GM13977 (cell line): ENCODE measurements around the gene NELL1.

ENCODE experiments used
- DNase-seq: peaks from one replicate; pipeline ENCODE4 v3.0.0; 2012; ENCODE audit warnings: low spot score
- in situ Hi-C: fragments of 300-500 bp; cut with MboI; formaldehyde crosslinking; loops from one replicate; pipeline ENCODE4 v1.12.0; 2022; ENCODE audit warnings: low sequenced_read_pairs, low pct_unique_long_range_greater_than_20kb, mixed read lengths, inconsistent platforms; ENCODE audit not compliant: unreplicated experiment
- TF ChIP-seq, protein P1 (sequence below): IDR thresholded peaks from 2 replicates; pipeline ENCODE4 v1.5.1; 2012; ENCODE audit warnings: mild to moderate bottlenecking, control low read depth; ENCODE audit not compliant: insufficient read depth; ENCODE audit errors: extremely low read depth, missing control alignments

The NELL1 gene

DNA sequence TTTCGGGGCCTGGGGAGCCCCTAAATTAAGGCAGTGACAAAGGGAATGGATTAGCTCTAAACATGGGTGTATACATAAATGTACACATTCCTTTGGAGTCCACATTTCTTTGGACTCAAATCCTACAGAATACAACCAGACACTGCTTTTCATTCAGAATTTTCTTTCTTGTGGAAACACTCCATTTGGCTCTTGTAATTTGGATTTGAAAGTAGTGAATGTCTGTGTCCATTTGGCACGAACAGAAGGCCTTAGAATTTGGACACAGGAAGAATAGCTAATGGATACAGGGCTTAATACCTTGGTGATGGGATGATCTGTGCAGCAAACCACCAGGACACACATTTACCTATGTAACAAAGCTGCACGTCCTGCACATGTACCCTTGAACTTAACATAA is 399.5 kb downstream of the NELL1 start:
- TF ChIP-seq, protein P1, sequence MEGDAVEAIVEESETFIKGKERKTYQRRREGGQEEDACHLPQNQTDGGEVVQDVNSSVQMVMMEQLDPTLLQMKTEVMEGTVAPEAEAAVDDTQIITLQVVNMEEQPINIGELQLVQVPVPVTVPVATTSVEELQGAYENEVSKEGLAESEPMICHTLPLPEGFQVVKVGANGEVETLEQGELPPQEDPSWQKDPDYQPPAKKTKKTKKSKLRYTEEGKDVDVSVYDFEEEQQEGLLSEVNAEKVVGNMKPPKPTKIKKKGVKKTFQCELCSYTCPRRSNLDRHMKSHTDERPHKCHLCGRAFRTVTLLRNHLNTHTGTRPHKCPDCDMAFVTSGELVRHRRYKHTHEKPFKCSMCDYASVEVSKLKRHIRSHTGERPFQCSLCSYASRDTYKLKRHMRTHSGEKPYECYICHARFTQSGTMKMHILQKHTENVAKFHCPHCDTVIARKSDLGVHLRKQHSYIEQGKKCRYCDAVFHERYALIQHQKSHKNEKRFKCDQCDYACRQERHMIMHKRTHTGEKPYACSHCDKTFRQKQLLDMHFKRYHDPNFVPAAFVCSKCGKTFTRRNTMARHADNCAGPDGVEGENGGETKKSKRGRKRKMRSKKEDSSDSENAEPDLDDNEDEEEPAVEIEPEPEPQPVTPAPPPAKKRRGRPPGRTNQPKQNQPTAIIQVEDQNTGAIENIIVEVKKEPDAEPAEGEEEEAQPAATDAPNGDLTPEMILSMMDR, result no peak
- DNase-seq, result no peak
- in situ Hi-C loops, result no loop called here

DNA sequence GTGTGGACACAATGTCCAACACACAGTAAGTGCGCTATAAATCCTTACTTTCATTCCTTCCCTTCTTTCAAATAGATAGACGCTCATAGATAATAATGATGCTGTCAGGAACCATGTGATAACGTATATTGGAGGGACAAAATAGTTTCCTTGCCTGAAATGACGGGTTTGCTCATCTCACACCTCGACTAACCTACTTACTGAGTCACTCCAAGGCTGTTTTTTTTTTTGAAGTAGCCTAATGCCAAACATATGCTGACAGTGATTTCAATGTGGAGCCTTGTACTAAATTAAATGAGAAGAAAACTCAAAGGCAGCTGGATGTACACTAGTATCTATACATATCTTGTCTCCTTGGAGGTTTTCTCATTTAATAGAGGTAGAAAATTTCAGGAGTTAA is 400.5 kb downstream of the NELL1 start:
- DNase-seq, result no peak

DNA sequence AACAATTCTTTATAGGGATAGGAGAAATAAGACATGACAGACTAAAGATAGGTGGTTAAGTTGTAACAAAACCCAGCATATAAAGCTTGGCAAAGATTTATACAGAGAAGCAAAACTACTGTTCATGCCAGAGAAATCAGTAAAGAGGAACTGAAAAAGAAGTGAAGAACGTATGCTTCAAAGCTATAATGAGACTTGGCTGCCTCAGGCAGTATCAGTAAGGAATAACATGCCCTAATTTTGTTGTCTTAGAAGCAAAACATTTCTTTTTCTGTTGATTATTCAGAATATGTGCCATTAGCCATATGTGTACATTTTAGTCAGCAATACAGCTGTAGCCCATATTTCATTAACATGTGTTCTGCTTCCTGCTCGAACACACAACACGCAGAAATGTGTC is 403.2 kb downstream of the NELL1 start:
- TF ChIP-seq, protein P1, result peak; percentile 12
- peak; percentile 4 for DNase-seq
- in situ Hi-C loops, result no loop called here

More for the DNA sequence above, 400.5 kb downstream of the NELL1 start:
- in situ Hi-C loops, result no loop called here
- TF ChIP-seq, protein P1, result no peak

DNA sequence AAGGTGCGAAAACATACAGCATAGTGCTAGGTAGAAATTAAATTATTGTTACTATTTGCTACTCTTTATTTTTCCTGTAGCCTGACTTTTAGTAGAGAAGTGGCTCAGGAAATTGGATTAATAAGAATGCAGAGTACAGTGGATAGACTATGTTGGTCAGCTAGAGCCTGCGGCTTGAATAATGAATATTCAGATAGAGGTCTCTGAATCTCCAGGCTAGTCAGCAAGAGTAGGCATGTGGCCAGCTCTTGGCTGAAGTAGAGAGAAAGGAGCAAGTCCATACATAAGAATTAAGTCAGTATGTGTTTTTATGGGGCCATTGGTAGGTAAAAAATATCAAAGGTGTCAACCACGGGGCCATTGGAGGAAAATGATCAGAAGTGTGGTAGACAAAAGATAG is 413.5 kb downstream of the NELL1 start:
- TF ChIP-seq, protein P1, result no peak
- in situ Hi-C loops, result no loop called here
- no peak for DNase-seq

DNA sequence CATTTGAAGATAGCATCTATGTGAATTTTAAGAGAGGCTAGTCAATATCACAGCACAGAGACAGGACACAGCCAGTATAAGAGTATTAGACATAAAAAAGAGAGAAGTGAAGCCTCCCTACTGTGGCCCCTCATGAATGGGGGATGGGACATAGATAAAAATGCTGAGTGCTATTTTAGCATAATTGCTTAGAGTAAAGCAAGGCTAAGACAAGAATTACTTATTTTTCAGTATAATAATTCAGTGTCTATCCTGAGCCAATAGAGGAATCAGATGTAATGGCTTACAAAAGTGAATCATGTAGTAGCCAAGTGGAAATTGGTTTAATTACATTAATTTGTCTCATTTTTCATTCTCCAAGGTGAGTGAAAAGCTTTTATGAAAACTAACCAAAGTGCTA is 419.5 kb downstream of the NELL1 start:
- in situ Hi-C loops, result no loop called here

DNA sequence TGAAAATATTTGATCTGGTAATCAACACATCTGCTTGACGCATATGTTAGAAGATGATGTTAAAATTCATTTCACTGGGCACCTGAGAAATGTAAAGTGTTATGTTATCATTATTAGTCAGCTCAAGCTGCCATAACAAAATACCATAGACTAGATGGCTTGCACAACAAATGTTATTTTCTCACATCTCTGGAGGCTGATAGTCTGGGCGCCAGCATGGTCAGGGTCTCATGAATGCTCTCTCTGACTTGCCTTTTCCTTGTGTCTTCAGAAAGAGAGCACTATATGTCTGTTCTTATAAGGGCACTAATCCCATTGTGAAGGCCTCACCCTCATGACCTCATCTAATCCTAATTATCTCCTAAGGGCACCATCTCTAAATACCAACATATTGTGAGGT is 435.3 kb downstream of the NELL1 start:
- in situ Hi-C loops, result no loop called here
- no peak for DNase-seq
- TF ChIP-seq, protein P1, result no peak

More for the DNA sequence above, 419.5 kb downstream of the NELL1 start:
- no peak for DNase-seq
- TF ChIP-seq, protein P1, result no peak
